ENCODE results near the gene ASCC2.
A peak's percentile ranks its signal among the peaks of the same experiment; 100 is the strongest.

ASCC2 gene

GRCh38 chr22:29787371-29787980, 50.6 kb downstream of the ASCC2 start:
- DNase-seq (ENCODE audit: low read depth in 2 of 2), result no peak

- no peak for DNase-seq (ENCODE audit: low read depth in 2 of 2)
Measured at GRCh38 chr22:29786031-29786430, 52.0 kb downstream of the ASCC2 start.

- DNase-seq (ENCODE audit: low read depth in 2 of 2), result no peak
Measured at GRCh38 chr22:29784451-29785361, 53.4 kb downstream of the ASCC2 start.

GRCh38 chr22:29782061-29782845, 55.8 kb downstream of the ASCC2 start:
- no peak for DNase-seq (ENCODE audit: low read depth in 2 of 2)

GRCh38 chr22:29780748-29781676, 57.1 kb downstream of the ASCC2 start:
- DNase-seq (ENCODE audit: low read depth in 2 of 2), result no peak

- DNase-seq (ENCODE audit: low read depth in 2 of 2), result no peak
Measured at GRCh38 chr22:29780220-29780619, 57.9 kb downstream of the ASCC2 start.

- no peak for DNase-seq (ENCODE audit: low read depth in 2 of 2)
Measured at GRCh38 chr22:29773233-29773632, 64.8 kb downstream of the ASCC2 start.

GRCh38 chr22:29772170-29772641, 65.9 kb downstream of the ASCC2 start:
- no peak for DNase-seq (ENCODE audit: low read depth in 2 of 2)

- DNase-seq (ENCODE audit: low read depth in 2 of 2), result no peak
Measured at GRCh38 chr22:29769723-29770321, 68.3 kb downstream of the ASCC2 start.

GRCh38 chr22:29768052-29768693, 69.9 kb downstream of the ASCC2 start:
- no peak for DNase-seq (ENCODE audit: low read depth in 2 of 2)

- peak; percentile 81 for DNase-seq (ENCODE audit: low read depth in 2 of 2)
Measured at GRCh38 chr22:29767171-29768051, 70.7 kb downstream of the ASCC2 start, which contains the start of gene UQCR10. Gene UQCR10 (plus strand): TSS chr22:29767369. CDS start chr22:29767399, 30 bp downstream.

- DNase-seq (ENCODE audit: low read depth in 2 of 2), result peak; percentile 70 to 84
Measured at GRCh38 chr22:29766632-29767170, 71.4 kb downstream of the ASCC2 start, which contains the start of gene ZMAT5. Gene ZMAT5 (minus strand): TSS chr22:29767007. CDS start chr22:29748544, 18,463 bp downstream.

GRCh38 chr22:29765905-29766631, 72.0 kb downstream of the ASCC2 start:
- no peak for DNase-seq (ENCODE audit: low read depth in 2 of 2)

- DNase-seq (ENCODE audit: low read depth in 2 of 2), result no peak
Measured at GRCh38 chr22:29762263-29762662, 75.8 kb downstream of the ASCC2 start.

GRCh38 chr22:29758959-29759358, 79.1 kb downstream of the ASCC2 start:
- DNase-seq (ENCODE audit: low read depth in 2 of 2), result no peak

GRCh38 chr22:29758068-29758622, 79.9 kb downstream of the ASCC2 start:
- no peak for DNase-seq (ENCODE audit: low read depth in 2 of 2)

GRCh38 chr22:29757096-29757495, 81.0 kb downstream of the ASCC2 start:
- no peak for DNase-seq (ENCODE audit: low read depth in 2 of 2)

GRCh38 chr22:29756341-29756740, 81.7 kb downstream of the ASCC2 start:
- no peak for DNase-seq (ENCODE audit: low read depth in 2 of 2)
